DOHH2 (cell line): Measurements from ENCODE around the gene CRYBA4.

Experiments used
- EZH2phosphoT487 ChIP-seq: fragments of 200-600 bp; sonication (generic); IDR thresholded peaks from 2 replicates; pipeline ENCODE4 v1.6.1; 2017; ENCODE audit warnings: borderline replicate concordance, mild to moderate bottlenecking, antibody characterized with exemption, low read length, moderate library complexity, mixed read lengths
- TF ChIP-seq, protein P1 (sequence below): fragments of 200-600 bp; sonication (generic); IDR thresholded peaks from one replicate; pipeline ENCODE4 v1.5.1; 2014; ENCODE audit warnings: antibody characterized with exemption, mild to moderate bottlenecking, low read depth, low read length; ENCODE audit not compliant: poor library complexity, severe bottlenecking

- TF ChIP-seq, protein P1, sequence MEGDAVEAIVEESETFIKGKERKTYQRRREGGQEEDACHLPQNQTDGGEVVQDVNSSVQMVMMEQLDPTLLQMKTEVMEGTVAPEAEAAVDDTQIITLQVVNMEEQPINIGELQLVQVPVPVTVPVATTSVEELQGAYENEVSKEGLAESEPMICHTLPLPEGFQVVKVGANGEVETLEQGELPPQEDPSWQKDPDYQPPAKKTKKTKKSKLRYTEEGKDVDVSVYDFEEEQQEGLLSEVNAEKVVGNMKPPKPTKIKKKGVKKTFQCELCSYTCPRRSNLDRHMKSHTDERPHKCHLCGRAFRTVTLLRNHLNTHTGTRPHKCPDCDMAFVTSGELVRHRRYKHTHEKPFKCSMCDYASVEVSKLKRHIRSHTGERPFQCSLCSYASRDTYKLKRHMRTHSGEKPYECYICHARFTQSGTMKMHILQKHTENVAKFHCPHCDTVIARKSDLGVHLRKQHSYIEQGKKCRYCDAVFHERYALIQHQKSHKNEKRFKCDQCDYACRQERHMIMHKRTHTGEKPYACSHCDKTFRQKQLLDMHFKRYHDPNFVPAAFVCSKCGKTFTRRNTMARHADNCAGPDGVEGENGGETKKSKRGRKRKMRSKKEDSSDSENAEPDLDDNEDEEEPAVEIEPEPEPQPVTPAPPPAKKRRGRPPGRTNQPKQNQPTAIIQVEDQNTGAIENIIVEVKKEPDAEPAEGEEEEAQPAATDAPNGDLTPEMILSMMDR, result no peak
- no peak for TF ChIP-seq EZH2phosphoT487
Observed at GRCh38 chr22:26589845-26590736, 31.7 kb upstream of the CRYBA4 start, which contains the start of gene TPST2.
